Neutrophil (primary cell): ENCODE measurements around the gene BABAM2.

Experiments used
- H3K27ac ChIP-seq: fragments of 200-600 bp; sonication (generic); 2 replicates; pipeline ENCODE4 v1.5.1; 2016; ENCODE audit warnings: mild to moderate bottlenecking, moderate library complexity
- H3K27me3 ChIP-seq: fragments of 200-600 bp; sonication (generic); 2 replicates; pipeline ENCODE4 v1.6.0; 2016; ENCODE audit warnings: mild to moderate bottlenecking
- H3K36me3 ChIP-seq: fragments of 200-600 bp; sonication (generic); 2 replicates; pipeline ENCODE4 v1.5.1; 2017
- H3K4me1 ChIP-seq, 2 experiments: fragments of 200-600 bp in 1 of 2; sonication (generic) in 1 of 2; 1 replicate in 1 of 2; 2 replicates in 1 of 2; pipeline versions ENCODE4 v1.5.1 to v1.6.1; 2013 to 2016; ENCODE audit warnings: low read depth in 1 of 2, low read length in 1 of 2, mild to moderate bottlenecking in 1 of 2, moderate library complexity in 1 of 2; ENCODE audit not compliant: control insufficient read depth in 1 of 2, insufficient read depth in 1 of 2
- H3K4me3 ChIP-seq, 2 experiments: fragments of 200-600 bp in 1 of 2; sonication (generic) in 1 of 2; 1 replicate in 1 of 2; 2 replicates in 1 of 2; pipeline ENCODE4 v1.5.1; 2013 to 2016; ENCODE audit warnings: low read depth in 1 of 2, low read length in 1 of 2, mild to moderate bottlenecking in 1 of 2, moderate library complexity in 1 of 2
- H3K9me3 ChIP-seq: fragments of 200-600 bp; sonication (generic); 2 replicates; pipeline ENCODE4 v1.5.1; 2016
- TF ChIP-seq, protein P1 (sequence below): fragments of 200-600 bp; sonication (generic); IDR thresholded peaks from 2 replicates; pipeline ENCODE4 v1.5.1; 2016; ENCODE audit warnings: antibody characterized with exemption

Gene BABAM2

DNA sequence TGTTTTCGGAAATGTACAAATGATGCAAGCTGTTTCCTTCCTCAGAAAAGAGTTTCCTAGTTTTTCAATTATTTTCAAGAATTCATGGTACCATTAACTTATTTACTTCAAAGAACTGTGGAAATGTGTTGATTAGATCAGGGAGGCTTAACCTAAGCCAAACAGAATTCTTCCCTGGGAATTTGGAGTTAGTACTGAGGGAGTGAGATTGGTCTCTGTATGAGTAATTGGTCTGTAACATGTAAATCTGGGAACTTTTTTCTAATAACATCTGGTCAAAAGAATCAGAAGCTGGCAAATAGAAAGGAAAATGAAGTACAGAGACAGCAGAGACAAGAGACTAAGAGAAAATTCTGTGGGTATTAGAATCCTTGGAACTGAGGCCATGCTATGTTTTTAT lies 145.8 kb downstream of the BABAM2 start:
- Histone ChIP-seq H3K4me3 (no peak overlapping the region), H3K27ac (no peak overlapping the region), H3K27me3 (no peaks in the 10 kb centered on the region), H3K36me3 (no peaks in the 10 kb centered on the region), H3K4me1 (peaks cover 5 to 10% of the 10 kb centered on the region in 2 experiments), H3K9me3 (no peaks in the 10 kb centered on the region)
- TF ChIP-seq, protein P1, sequence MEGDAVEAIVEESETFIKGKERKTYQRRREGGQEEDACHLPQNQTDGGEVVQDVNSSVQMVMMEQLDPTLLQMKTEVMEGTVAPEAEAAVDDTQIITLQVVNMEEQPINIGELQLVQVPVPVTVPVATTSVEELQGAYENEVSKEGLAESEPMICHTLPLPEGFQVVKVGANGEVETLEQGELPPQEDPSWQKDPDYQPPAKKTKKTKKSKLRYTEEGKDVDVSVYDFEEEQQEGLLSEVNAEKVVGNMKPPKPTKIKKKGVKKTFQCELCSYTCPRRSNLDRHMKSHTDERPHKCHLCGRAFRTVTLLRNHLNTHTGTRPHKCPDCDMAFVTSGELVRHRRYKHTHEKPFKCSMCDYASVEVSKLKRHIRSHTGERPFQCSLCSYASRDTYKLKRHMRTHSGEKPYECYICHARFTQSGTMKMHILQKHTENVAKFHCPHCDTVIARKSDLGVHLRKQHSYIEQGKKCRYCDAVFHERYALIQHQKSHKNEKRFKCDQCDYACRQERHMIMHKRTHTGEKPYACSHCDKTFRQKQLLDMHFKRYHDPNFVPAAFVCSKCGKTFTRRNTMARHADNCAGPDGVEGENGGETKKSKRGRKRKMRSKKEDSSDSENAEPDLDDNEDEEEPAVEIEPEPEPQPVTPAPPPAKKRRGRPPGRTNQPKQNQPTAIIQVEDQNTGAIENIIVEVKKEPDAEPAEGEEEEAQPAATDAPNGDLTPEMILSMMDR = no peak

DNA sequence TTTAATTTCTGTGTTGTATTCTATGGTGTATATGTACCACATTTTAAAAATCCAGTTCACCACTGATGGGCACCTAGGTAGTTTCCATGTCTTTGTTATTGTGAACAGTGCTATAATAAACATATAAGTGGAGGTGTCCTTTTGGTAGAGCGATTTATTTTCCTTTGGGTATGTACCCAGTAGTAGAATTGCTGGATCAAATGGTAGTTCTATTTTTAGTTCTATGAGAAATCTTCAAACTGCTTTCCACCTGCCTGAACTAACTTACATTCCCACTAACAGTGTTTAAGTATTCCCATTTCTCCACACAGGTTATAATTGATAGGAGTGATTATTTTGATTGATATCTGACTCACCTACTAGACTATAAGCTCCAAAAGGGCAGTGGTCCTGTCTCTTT lies 148.2 kb downstream of the BABAM2 start:
- Histone ChIP-seq H3K36me3 (no peaks in the 10 kb centered on the region), H3K9me3 (no peaks in the 10 kb centered on the region), H3K27me3 (no peaks in the 10 kb centered on the region), H3K4me1 (peaks cover 5 to 10% of the 10 kb centered on the region in 2 experiments), H3K27ac (no peak overlapping the region), H3K4me3 (no peak overlapping the region)
- TF ChIP-seq, protein P1 = no peak

DNA sequence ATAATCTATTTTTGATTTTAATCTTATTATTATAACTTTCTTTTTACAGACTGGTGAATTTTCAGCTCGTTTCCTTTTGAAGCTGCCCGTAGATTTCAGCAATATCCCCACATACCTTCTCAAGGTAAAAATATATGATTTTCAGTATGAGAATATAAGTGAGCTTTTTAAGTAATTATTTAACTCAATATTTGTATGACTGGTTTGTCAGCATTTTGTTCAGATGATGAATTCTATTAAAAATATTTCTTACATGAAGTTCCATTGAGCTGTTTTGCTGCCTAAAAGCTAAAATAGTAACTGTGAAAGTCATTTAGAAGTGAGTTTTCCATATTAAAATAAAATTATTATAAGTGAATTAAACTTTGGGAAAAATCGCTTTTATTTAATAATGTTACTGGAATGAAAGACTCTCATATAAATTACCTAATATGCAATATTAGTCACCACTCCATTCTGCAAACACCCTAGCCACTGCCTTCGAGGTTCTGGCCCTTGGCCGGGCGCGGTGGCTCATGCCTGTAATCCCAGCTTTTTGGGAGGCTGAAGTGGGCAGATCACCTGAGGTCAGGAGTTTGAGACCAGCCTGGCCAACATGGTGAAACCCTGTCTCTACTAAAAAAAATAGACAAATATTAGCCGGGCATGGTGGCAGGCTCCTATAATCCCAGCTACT lies 155.3 kb downstream of the BABAM2 start:
- TF ChIP-seq, protein P1 = no peak
- no peaks in the 10 kb centered on the region for H3K4me1 ChIP-seq

DNA sequence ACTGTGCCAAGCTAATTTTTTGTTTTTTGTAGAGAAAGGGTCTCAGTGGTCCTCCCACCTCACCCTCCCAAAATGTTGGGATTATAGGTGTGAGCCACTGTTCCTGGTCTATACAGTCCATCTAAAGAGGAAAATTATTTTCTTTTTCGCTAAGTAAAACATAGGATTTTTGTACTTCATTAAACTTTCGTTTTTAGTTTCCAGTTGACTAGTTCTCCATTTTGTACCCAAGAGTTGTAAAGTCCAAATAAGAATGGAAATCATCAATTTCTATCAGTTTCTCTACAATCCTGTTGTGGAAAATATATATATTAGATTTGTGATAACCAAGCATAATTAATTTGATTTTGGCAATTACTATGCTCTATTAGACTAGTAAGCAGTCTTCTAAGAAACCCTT lies 156.4 kb downstream of the BABAM2 start:
- Histone ChIP-seq H3K27me3 (no peaks in the 10 kb centered on the region), H3K4me1 (no peaks in the 10 kb centered on the region), H3K36me3 (no peaks in the 10 kb centered on the region), H3K9me3 (no peaks in the 10 kb centered on the region), H3K4me3 (no peak overlapping the region), H3K27ac (no peak overlapping the region)
- TF ChIP-seq, protein P1 = no peak

More for the DNA sequence above, 155.3 kb downstream of the BABAM2 start:
- H3K27ac ChIP-seq = no peak overlapping the region
- no peaks in the 10 kb centered on the region for H3K27me3 ChIP-seq
- no peak overlapping the region for H3K4me3 ChIP-seq
- H3K36me3 ChIP-seq = no peaks in the 10 kb centered on the region
- no peaks in the 10 kb centered on the region for H3K9me3 ChIP-seq

DNA sequence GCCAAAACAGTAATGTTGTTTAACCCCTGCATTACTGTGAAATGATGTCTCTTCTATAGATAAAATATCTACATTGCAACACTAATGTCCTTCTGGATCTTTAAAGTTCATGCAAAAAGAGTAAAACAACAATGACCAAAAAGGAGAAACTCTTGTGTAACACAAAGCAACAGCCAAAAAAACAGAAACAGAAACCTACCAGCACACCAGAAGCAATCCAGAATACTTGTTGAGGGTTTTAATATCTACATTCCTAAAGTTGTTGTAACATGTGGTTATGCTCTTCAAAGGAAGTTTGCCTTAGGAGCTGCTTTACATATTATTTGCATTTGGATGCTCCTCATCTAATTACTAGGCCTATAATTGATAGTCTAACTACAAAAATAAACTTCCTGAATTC lies 157.2 kb downstream of the BABAM2 start:
- Histone ChIP-seq H3K36me3 (no peaks in the 10 kb centered on the region), H3K4me1 (no peaks in the 10 kb centered on the region), H3K4me3 (no peak overlapping the region), H3K27ac (no peak overlapping the region), H3K9me3 (no peaks in the 10 kb centered on the region), H3K27me3 (no peaks in the 10 kb centered on the region)
- TF ChIP-seq, protein P1 = no peak
